ENCODE data around the gene ACOX1.

ACOX1 gene

DNA sequence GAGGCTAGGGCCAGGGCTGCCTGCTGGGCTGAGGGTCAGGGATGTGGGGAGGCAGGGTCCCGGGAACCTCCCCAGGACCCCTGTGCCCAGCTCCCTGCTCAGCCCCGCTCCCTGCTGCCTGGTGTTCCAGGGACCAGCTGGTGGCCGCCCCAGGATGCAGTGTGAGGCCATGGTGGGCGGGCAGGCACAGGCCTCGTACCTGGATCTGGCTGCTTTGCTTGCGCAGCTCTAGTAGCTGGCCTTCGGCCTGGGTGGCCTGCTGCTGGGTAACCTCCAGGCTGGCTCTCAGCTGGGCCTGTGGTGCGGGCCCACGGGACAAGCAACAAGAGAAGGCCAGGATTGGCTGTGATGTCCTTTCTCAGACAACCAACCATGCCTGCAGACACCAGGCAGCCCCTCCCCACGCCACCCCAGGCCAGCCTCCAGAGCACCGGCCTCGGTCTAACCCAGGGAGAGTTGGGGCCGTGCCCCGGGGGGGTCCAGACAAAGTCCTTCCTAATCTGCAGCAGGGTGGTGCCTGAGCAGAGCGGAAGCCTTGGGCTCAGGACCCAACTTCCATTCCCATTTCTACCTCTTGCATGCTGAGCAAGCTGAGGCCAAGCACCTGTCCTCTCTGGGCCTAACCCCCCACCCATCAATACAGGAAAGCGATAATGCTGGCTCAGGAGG is 86.3 kb downstream of the ACOX1 start:
- no peak for DNase-seq (ENCODE audit: low read depth, low spot score)

- DNase-seq (ENCODE audit: low read depth, low spot score): no peak
Observed at GRCh38 chr17:75891605-75892555, 87.1 kb downstream of the ACOX1 start.
